IMR-90 (cell line): ENCODE results near the gene PBLD. TPM values are rescaled to one million over a fixed set of nuclear protein-coding genes. Genes with fewer than 3 reads are reported as not detected.

Source experiments
- ATAC-seq: fragments of 200-7000 bp; cut with Tn5 transposase; 2 replicates; pipeline ENCODE4 v1.9.1; 2020; ENCODE audit warnings: low read depth, mild to moderate bottlenecking, moderate library complexity
- BruUV-seq: library from RNA; stranded (reverse); fragments of 400-500 nt; replicated peaks from 2 replicates; lab custom pipeline; 2021; lab: Mats Ljungman, UMichigan
- CTCF ChIA-PET: fragments of 300-600 bp; formaldehyde crosslinking; extraction: SDS; loops from one replicate; lab custom pipeline; 2021; ENCODE audit warnings: antibody characterized with exemption; lab: Yijun Ruan, JAX
- POLR2A ChIA-PET: fragments of 300-600 bp; sonication (Branson Sonifier 250); formaldehyde crosslinking; loops from one replicate; lab custom pipeline; 2022; ENCODE audit warnings: antibody characterized with exemption; ENCODE audit not compliant: unreplicated experiment; lab: Charles Lee
- DNase-seq: peaks from one replicate; pipeline ENCODE4 v3.0.0; 2013
- H2AFZ ChIP-seq: replicated peaks from 2 replicates; pipeline ENCODE3; 2013; ENCODE audit warnings: low read length, mild to moderate bottlenecking; ENCODE audit not compliant: poor library complexity
- H2AK5ac ChIP-seq: 2 replicates; pipeline ENCODE4 v1.6.1; 2013; ENCODE audit warnings: low read depth, low read length, inconsistent platforms
- H2AK9ac ChIP-seq: replicated peaks from 2 replicates; pipeline ENCODE3; 2013; ENCODE audit warnings: mild to moderate bottlenecking, low read depth, low read length, moderate library complexity; ENCODE audit not compliant: poor library complexity
- H2BK120ac ChIP-seq: 2 replicates; pipeline ENCODE4 v1.6.1; 2013; ENCODE audit warnings: low read depth, low read length, inconsistent platforms
- H2BK15ac ChIP-seq: 3 replicates; pipeline ENCODE4 v1.6.1; 2013; ENCODE audit warnings: low read depth, low read length, inconsistent platforms
- H2BK20ac ChIP-seq: 2 replicates; pipeline ENCODE4 v1.6.1; 2013; ENCODE audit warnings: low read depth, mild to moderate bottlenecking, inconsistent platforms, low read length, moderate library complexity
- H2BK5ac ChIP-seq: 2 replicates; pipeline ENCODE4 v1.6.1; 2013; ENCODE audit warnings: mild to moderate bottlenecking, low read depth, low read length, inconsistent platforms; ENCODE audit not compliant: poor library complexity, severe bottlenecking
- H3K14ac ChIP-seq: replicated peaks from 2 replicates; pipeline ENCODE4 v1.6.1; 2013; ENCODE audit warnings: low read depth, low read length, inconsistent platforms
- H3K18ac ChIP-seq: 2 replicates; pipeline ENCODE4 v1.6.1; 2013; ENCODE audit warnings: low read depth, low read length, control low read depth
- H3K23ac ChIP-seq: 2 replicates; pipeline ENCODE4 v1.6.1; 2013; ENCODE audit warnings: low read depth, low read length, inconsistent platforms
- H3K27ac ChIP-seq: 2 replicates; pipeline ENCODE4 v1.5.1; 2013; ENCODE audit warnings: mild to moderate bottlenecking, control low read depth, low read length; ENCODE audit not compliant: insufficient read depth
- H3K27me3 ChIP-seq: 2 replicates; pipeline ENCODE4 v1.6.1; 2013; ENCODE audit warnings: low read length; ENCODE audit not compliant: control insufficient read depth, insufficient read depth
- H3K36me3 ChIP-seq: 2 replicates; pipeline ENCODE4 v1.6.1; 2013; ENCODE audit warnings: low read length, mixed read lengths; ENCODE audit not compliant: control insufficient read depth, insufficient read depth
- H3K4ac ChIP-seq: 2 replicates; pipeline ENCODE4 v1.6.1; 2013; ENCODE audit warnings: low read depth, low read length, inconsistent platforms
- H3K4me1 ChIP-seq: 2 replicates; pipeline ENCODE4 v1.6.1; 2013; ENCODE audit warnings: low read length, mixed read lengths; ENCODE audit not compliant: control insufficient read depth, insufficient read depth
- H3K4me2 ChIP-seq: 2 replicates; pipeline ENCODE4 v1.6.1; 2013; ENCODE audit warnings: low read depth, mild to moderate bottlenecking, control low read depth, low read length, moderate library complexity
- H3K4me3 ChIP-seq: 2 replicates; pipeline ENCODE4 v1.5.1; 2013; ENCODE audit warnings: low read depth, mild to moderate bottlenecking, control low read depth, low read length, moderate library complexity; ENCODE audit not compliant: insufficient read depth
- H3K56ac ChIP-seq: 2 replicates; pipeline ENCODE4 v1.6.1; 2013; ENCODE audit warnings: low read length, inconsistent platforms; ENCODE audit not compliant: insufficient read depth; ENCODE audit errors: extremely low read depth
- H3K79me1 ChIP-seq, 2 experiments: 2 replicates each; pipeline ENCODE4 v1.6.1; 2013; ENCODE audit warnings: low read length in 2 of 2, inconsistent platforms in 1 of 2, low read depth in 1 of 2
- H3K9ac ChIP-seq: 2 replicates; pipeline ENCODE4 v1.6.1; 2013; ENCODE audit warnings: low read depth, low read length, control low read depth
- H3K9me1 ChIP-seq: 2 replicates; pipeline ENCODE4 v1.6.1; 2013; ENCODE audit warnings: low read length, inconsistent platforms; ENCODE audit not compliant: insufficient read depth
- H3K9me3 ChIP-seq: 2 replicates; pipeline ENCODE4 v1.6.1; 2013; ENCODE audit warnings: low read length; ENCODE audit not compliant: control insufficient read depth, insufficient read depth
- H4K20me1 ChIP-seq: 2 replicates; pipeline ENCODE4 v1.6.1; 2013; ENCODE audit warnings: low read length, inconsistent platforms; ENCODE audit not compliant: insufficient read depth
- H4K5ac ChIP-seq: 2 replicates; pipeline ENCODE4 v1.6.1; 2013; ENCODE audit warnings: mild to moderate bottlenecking, low read depth, low read length, control low read depth
- H4K8ac ChIP-seq, 2 experiments: 2 replicates each; pipeline ENCODE4 v1.6.1; 2013; ENCODE audit warnings: low read depth in 2 of 2, low read length in 2 of 2, control low read depth in 1 of 2, inconsistent platforms in 1 of 2
- H4K91ac ChIP-seq: 2 replicates; pipeline ENCODE4 v1.6.1; 2013; ENCODE audit warnings: low read depth, low read length, inconsistent platforms; ENCODE audit not compliant: insufficient read depth
- CEBPB ChIP-seq: IDR thresholded peaks from 2 replicates; pipeline ENCODE4 v1.6.1; 2012; ENCODE audit warnings: low read depth, low read length, improper control_type of control experiment
- CHD1 ChIP-seq: IDR thresholded peaks from 2 replicates; pipeline ENCODE4 v1.6.1; 2012; ENCODE audit warnings: low read depth, low read length, improper control_type of control experiment
- ELK1 ChIP-seq: fragments of 150-350 bp; IDR thresholded peaks from 2 replicates; pipeline ENCODE4 v1.6.1; 2016; ENCODE audit warnings: low read depth, mild to moderate bottlenecking, low read length, moderate library complexity, borderline replicate concordance
- FOS ChIP-seq: fragments of 150-350 bp; IDR thresholded peaks from 2 replicates; pipeline ENCODE4 v1.6.1; 2016; ENCODE audit warnings: low read depth, low read length
- MAZ ChIP-seq: IDR thresholded peaks from 2 replicates; pipeline ENCODE4 v1.6.1; 2012; ENCODE audit warnings: low read depth, mild to moderate bottlenecking, low read length, improper control_type of control experiment, moderate library complexity, borderline replicate concordance
- MXI1 ChIP-seq: IDR thresholded peaks from 2 replicates; pipeline ENCODE4 v1.6.1; 2012; ENCODE audit warnings: low read depth, mild to moderate bottlenecking, low read length, moderate library complexity, borderline replicate concordance
- NFE2L2 ChIP-seq: fragments of 150-350 bp; IDR thresholded peaks from 2 replicates; pipeline ENCODE4 v1.6.1; 2016; ENCODE audit warnings: low read depth, mild to moderate bottlenecking, low read length
- RAD21 ChIP-seq: IDR thresholded peaks from 2 replicates; pipeline ENCODE4 v1.6.1; 2012; ENCODE audit warnings: low read length, improper control_type of control experiment
- RCOR1 ChIP-seq: IDR thresholded peaks from 2 replicates; pipeline ENCODE4 v1.6.1; 2012; ENCODE audit warnings: mild to moderate bottlenecking, low read length, improper control_type of control experiment; ENCODE audit not compliant: insufficient replicate concordance
- SMC3 ChIP-seq: fragments of 150-350 bp; IDR thresholded peaks from 2 replicates; pipeline ENCODE4 v1.6.1; 2016; ENCODE audit warnings: low read depth, mild to moderate bottlenecking, antibody characterized with exemption, low read length, moderate library complexity
- WGBS, 2 experiments: methylation state at CpG; one replicate each; pipeline versions ENCODE4 v1.1.5 to v1.1.7; 2013; ENCODE audit warnings: missing lambda C conversion rate in 2 of 2; ENCODE audit not compliant: insufficient read length in 1 of 2; ENCODE audit errors: extremely low coverage in 2 of 2; 5-methylcytosine and 5-hydroxymethylcytosine counted together
- dilution Hi-C: fragments of 300-500 bp; cut with HindIII; formaldehyde crosslinking; loops from one replicate; pipeline ENCODE4 v1.14.3; 2018; ENCODE audit warnings: low sequenced_read_pairs; ENCODE audit not compliant: unreplicated experiment
- in situ Hi-C: fragments of 300-500 bp; cut with MboI; formaldehyde crosslinking; loops from 3 replicates; pipeline ENCODE4 v1.14.3; 2019; ENCODE audit warnings: low sequenced_read_pairs, inconsistent platforms, mixed read lengths
- intact Hi-C: fragments of 100-400 bp; cut with micrococcal nuclease; formaldehyde crosslinking; loops from 2 replicates; pipeline ENCODE4 v1.10.0; 2022
- polyA plus RNA-seq, 3 experiments: library from polyadenylated mRNA; depleted of rRNA; stranded (reverse); fragments of >200 nt; gene quantifications; 2 replicates each; pipeline ENCODE4 v1.2.3, GENCODE V29; 2012; ENCODE audit warnings: low replicate concordance in 1 of 3
- total RNA-seq: library from RNA; depleted of rRNA; stranded (reverse); fragments of >200 nt; gene quantifications from 2 replicates; pipeline ENCODE4 v1.2.3, GENCODE V29; 2012

The PBLD gene
- total and polyA plus RNA-seq, 2 of the 4 experiments (the other 2 are of a cell fraction), result 3.3 to 5.7 TPM

GRCh38 chr10:68353537-68353936 lies 20.8 kb upstream of the PBLD start:
- no peaks in the 10 kb centered on the region for H3K79me1 ChIP-seq
- DNase-seq, result no peak
- no peak overlapping the region for H2AFZ ChIP-seq
- H3K9me3 ChIP-seq, result no peaks in the 10 kb centered on the region
- BruUV-seq, result no TSS peak
- no peak overlapping the region for H2BK5ac ChIP-seq
- in situ Hi-C loops, result no loop called here
- H3K56ac ChIP-seq, result no peak overlapping the region
- H3K9ac ChIP-seq, result no peak overlapping the region
- WGBS, 2 experiments, result no CpG with 5 or more reads among the region's 2 CpGs
- dilution Hi-C loops, result no loop called here
- no peak overlapping the region for H3K4me2 ChIP-seq
- H3K36me3 ChIP-seq, result peaks cover 32% of the 10 kb centered on the region
- no peaks in the 10 kb centered on the region for H3K27me3 ChIP-seq
- H3K4me3 ChIP-seq, result no peak overlapping the region
- no peaks in the 10 kb centered on the region for H3K9me1 ChIP-seq
- H3K14ac ChIP-seq, result no peak overlapping the region
- H2BK120ac ChIP-seq, result no peak overlapping the region
- TF ChIP-seq NFE2L2 (no peak), CEBPB (no peak), MXI1 (no peak), RCOR1 (no peak), CHD1 (no peak), FOS (no peak), MAZ (no peak), RAD21 (no peak), ELK1 (no peak), SMC3 (no peak)
- H3K27ac ChIP-seq, result no peak overlapping the region
- no peak overlapping the region for H3K23ac ChIP-seq
- no peak overlapping the region for H3K4ac ChIP-seq
- ChIA-PET POLR2A (no interaction called here), CTCF (no interaction called here)
- H2BK20ac ChIP-seq, result no peak overlapping the region
- no peak overlapping the region for H2BK15ac ChIP-seq
- no peaks in the 10 kb centered on the region for H3K4me1 ChIP-seq
- H4K8ac ChIP-seq, result no peak overlapping the region
- H2AK9ac ChIP-seq, result no peak overlapping the region
- no peak overlapping the region for H3K18ac ChIP-seq
- intact Hi-C loops, result no loop called here
- H4K91ac ChIP-seq, result no peak overlapping the region
- no peak overlapping the region for H2AK5ac ChIP-seq
- no peak overlapping the region for H4K5ac ChIP-seq
- no peaks in the 10 kb centered on the region for H4K20me1 ChIP-seq
- ATAC-seq, result no peak
